A549 treated with Mapracorat at 1 μM for 4 hours (cell line): Measurements from ENCODE around the gene CERS3. TPM values are rescaled to one million over a fixed set of nuclear protein-coding genes. Genes with fewer than 3 reads are reported as not detected.

Source experiments
- total RNA-seq: library from RNA; stranded (reverse); fragments of 200-300 nt; extraction: Qiagen RNA extraction; gene quantifications from 5 replicates; pipeline ENCODE4 v1.2.3, GENCODE V29; 2022

Gene CERS3
- total RNA-seq, result not detected in 5 replicates

DNA sequence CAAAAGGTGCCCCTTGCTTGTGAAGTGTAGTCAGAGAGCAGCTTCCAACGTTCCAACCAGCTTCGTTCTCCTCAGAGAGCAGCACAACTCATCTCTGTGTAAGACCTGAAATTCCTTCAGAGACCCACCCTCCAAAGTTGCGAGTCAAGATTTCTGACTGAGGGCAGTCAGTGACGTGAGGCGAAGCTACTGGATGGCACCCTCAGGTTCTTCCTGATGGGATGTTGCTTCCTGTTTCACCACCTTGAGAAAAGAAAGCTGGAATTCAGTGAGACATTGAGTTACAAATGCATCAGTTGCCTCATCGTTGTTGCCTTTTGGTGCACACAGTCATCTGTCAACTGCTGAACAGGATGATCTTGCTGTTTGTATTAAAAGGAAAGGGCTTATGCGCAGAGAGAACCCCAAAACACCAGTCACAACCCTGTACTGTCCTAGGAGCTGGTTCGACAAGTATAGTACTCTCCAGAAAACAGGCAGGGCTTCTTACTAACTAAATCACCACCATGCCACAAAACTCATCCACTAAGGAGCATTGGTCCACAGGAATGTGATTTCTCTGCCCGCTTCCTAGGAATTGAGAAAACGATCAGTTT, at the start of gene CERS3:
Gene CERS3 (minus strand): TSS at position 118 of the 596 bp plus-strand sequence. CDS start 27,101 bp downstream, outside the sequence.

Other genes with a start within 250 kb of the CERS3 start
- 0.12 to 0.27 TPM (median 0.24 TPM) in 4 of 5 replicates, not detected in the other for gene ADAMTS17, start 187.0 kb downstream of the CERS3 start, total RNA-seq
- 8.8 to 13.1 TPM (median 11.5 TPM) in 5 replicates for gene LINS1, start 73.2 kb upstream of the CERS3 start, total RNA-seq
- gene ASB7, start 73.6 kb upstream of the CERS3 start, total RNA-seq, result 9.2 to 12.9 TPM (median 11.3 TPM) in 5 replicates